Osteoblast (primary cell): ENCODE results near the gene SPEN. TPM values are rescaled to one million over a fixed set of nuclear protein-coding genes. Genes with fewer than 3 reads are reported as not detected.
A peak's percentile ranks its signal among the peaks of the same experiment; 100 is the strongest.

Experiments
- DNase-seq: peaks from one replicate; pipeline ENCODE4 v3.0.0; 2011; ENCODE audit warnings: low spot score, mixed read lengths; ENCODE audit not compliant: insufficient read length; ENCODE audit errors: missing footprints
- H2AFZ ChIP-seq: 2 replicates; pipeline ENCODE4 v1.6.0; 2011; ENCODE audit warnings: mild to moderate bottlenecking, low read length
- H3K27ac ChIP-seq: 2 replicates; pipeline ENCODE4 v1.5.1; 2011; ENCODE audit warnings: mild to moderate bottlenecking, low read depth, low read length, moderate library complexity
- H3K27me3 ChIP-seq: 2 replicates; pipeline ENCODE4 v1.6.0; 2012; ENCODE audit warnings: mild to moderate bottlenecking, control low read depth, inconsistent platforms, low read length, moderate library complexity; ENCODE audit not compliant: insufficient read depth
- H3K36me3 ChIP-seq: 2 replicates; pipeline ENCODE4 v1.5.1; 2011; ENCODE audit warnings: mild to moderate bottlenecking, low read length, control low read depth, moderate library complexity; ENCODE audit not compliant: insufficient read depth
- H3K4me1 ChIP-seq: 2 replicates; pipeline ENCODE4 v1.5.1; 2011; ENCODE audit warnings: mild to moderate bottlenecking, low read length, control low read depth, moderate library complexity; ENCODE audit not compliant: insufficient read depth
- H3K4me2 ChIP-seq: 2 replicates; pipeline ENCODE4 v1.6.0; 2011; ENCODE audit warnings: mild to moderate bottlenecking, low read length; ENCODE audit not compliant: insufficient read depth
- H3K4me3 ChIP-seq: fragments of 200-600 bp; sonication (generic); 3 replicates; pipeline ENCODE4 v1.5.1; 2012; ENCODE audit warnings: mild to moderate bottlenecking, low read length, inconsistent platforms; ENCODE audit not compliant: insufficient read depth
- H3K79me2 ChIP-seq: 2 replicates; pipeline ENCODE4 v1.6.0; 2012; ENCODE audit warnings: mild to moderate bottlenecking, low read length, control low read depth, inconsistent platforms; ENCODE audit not compliant: insufficient read depth
- H3K9me3 ChIP-seq: 2 replicates; pipeline ENCODE4 v1.5.1; 2011; ENCODE audit warnings: low read depth, low read length, control low read depth
- H4K20me1 ChIP-seq: 2 replicates; pipeline ENCODE4 v1.6.0; 2012; ENCODE audit warnings: mild to moderate bottlenecking, low read length, control low read depth; ENCODE audit not compliant: insufficient read depth
- CTCF ChIP-seq: IDR thresholded peaks from 2 replicates; pipeline ENCODE4 v1.5.1; 2011; ENCODE audit warnings: mild to moderate bottlenecking, low read depth, low read length, moderate library complexity; ENCODE audit errors: extremely low read depth
- total RNA-seq: library from RNA; depleted of rRNA; stranded (reverse); fragments of >200 nt; gene quantifications from 2 replicates; pipeline ENCODE4 v1.2.3, GENCODE V29; 2012

SPEN gene
- total RNA-seq, 1 donor, result 21.0 TPM

GRCh38 chr1:15945832-15946448 is 98.4 kb downstream of the SPEN start:
- H3K9me3 ChIP-seq, result no peaks in the 10 kb centered on the region
- peaks cover 33% of the 10 kb centered on the region for H3K4me1 ChIP-seq
- no peak overlapping the region for H3K27ac ChIP-seq
- H3K27me3 ChIP-seq, result no peaks in the 10 kb centered on the region
- no peak overlapping the region for H3K4me3 ChIP-seq
- peaks cover 59% of the 10 kb centered on the region for H3K36me3 ChIP-seq
- H3K4me2 ChIP-seq, result no peak overlapping the region
- peaks cover 14% of the 10 kb centered on the region for H4K20me1 ChIP-seq
- H2AFZ ChIP-seq, result no peak overlapping the region
- TF ChIP-seq CTCF, result no peak
- peak; percentile 55 for DNase-seq
- peaks cover 36% of the 10 kb centered on the region for H3K79me2 ChIP-seq

- peaks cover 41% of the 10 kb centered on the region for H3K4me1 ChIP-seq
- H3K27me3 ChIP-seq, result no peaks in the 10 kb centered on the region
- peak; percentile 79 for DNase-seq
- H3K79me2 ChIP-seq, result peaks cover 45% of the 10 kb centered on the region
- H3K36me3 ChIP-seq, result peaks cover 50% of the 10 kb centered on the region
- no peak overlapping the region for H3K4me3 ChIP-seq
- no peak overlapping the region for H3K27ac ChIP-seq
- no peak overlapping the region for H2AFZ ChIP-seq
- no peak overlapping the region for H3K4me2 ChIP-seq
- H4K20me1 ChIP-seq, result peaks cover 14% of the 10 kb centered on the region
- no peaks in the 10 kb centered on the region for H3K9me3 ChIP-seq
- no peak for TF ChIP-seq CTCF
Measured at GRCh38 chr1:15946571-15947381, 99.3 kb downstream of the SPEN start.

GRCh38 chr1:15947382-15948090 is 100.0 kb downstream of the SPEN start:
- TF ChIP-seq CTCF, result no peak
- peak overlapping the region; percentile 19 for H3K27ac ChIP-seq
- H3K36me3 ChIP-seq, result peaks cover 43% of the 10 kb centered on the region
- peaks cover 49% of the 10 kb centered on the region for H3K4me1 ChIP-seq
- peaks cover 14% of the 10 kb centered on the region for H4K20me1 ChIP-seq
- H3K27me3 ChIP-seq, result no peaks in the 10 kb centered on the region
- DNase-seq, result peak; percentile 35
- H2AFZ ChIP-seq, result no peak overlapping the region
- no peak overlapping the region for H3K4me3 ChIP-seq
- H3K79me2 ChIP-seq, result peaks cover 51% of the 10 kb centered on the region
- no peaks in the 10 kb centered on the region for H3K9me3 ChIP-seq
- H3K4me2 ChIP-seq, result no peak overlapping the region
